Measurements from ENCODE around the gene SLC22A5.

SLC22A5 gene

GRCh38 chr5:132369474-132370180, at the start of gene SLC22A5:
Gene SLC22A5, plus strand, starts transcription at chr5:132369710. Its CDS starts 263 bp downstream, at chr5:132369973.
- no peak for DNase-seq (ENCODE audit: low spot score)

GRCh38 chr5:132319975-132320374, 49.5 kb upstream of the SLC22A5 start:
- DNase-seq (ENCODE audit: low spot score): no peak

- DNase-seq (ENCODE audit: low spot score): no peak
These were observed 48.3 kb upstream of the SLC22A5 start for GRCh38 chr5:132321109-132321721.

- DNase-seq (ENCODE audit: low spot score): no peak
These were observed 47.2 kb upstream of the SLC22A5 start for GRCh38 chr5:132322266-132322665.

- no peak for DNase-seq (ENCODE audit: low spot score)
These were observed 46.3 kb upstream of the SLC22A5 start for GRCh38 chr5:132323202-132323601.

GRCh38 chr5:132325691-132326090, 43.8 kb upstream of the SLC22A5 start:
- no peak for DNase-seq (ENCODE audit: low spot score)

- no peak for DNase-seq (ENCODE audit: low spot score)
These were observed 42.1 kb upstream of the SLC22A5 start for GRCh38 chr5:132327252-132327955.

GRCh38 chr5:132334812-132335211, 34.7 kb upstream of the SLC22A5 start:
- peak; percentile 31 for DNase-seq (ENCODE audit: low spot score)

- DNase-seq (ENCODE audit: low spot score): no peak
These were observed 34.1 kb upstream of the SLC22A5 start for GRCh38 chr5:132335402-132335801.

GRCh38 chr5:132339502-132339901, 30.0 kb upstream of the SLC22A5 start:
- no peak for DNase-seq (ENCODE audit: low spot score)

GRCh38 chr5:132342291-132343180, 27.0 kb upstream of the SLC22A5 start:
- no peak for DNase-seq (ENCODE audit: low spot score)

- DNase-seq (ENCODE audit: low spot score): no peak
These were observed 24.6 kb upstream of the SLC22A5 start for GRCh38 chr5:132344775-132345514.

- DNase-seq (ENCODE audit: low spot score): no peak
These were observed 16.0 kb upstream of the SLC22A5 start for GRCh38 chr5:132353486-132353995.

- no peak for DNase-seq (ENCODE audit: low spot score)
These were observed 14.9 kb upstream of the SLC22A5 start for GRCh38 chr5:132354381-132355139.

- DNase-seq (ENCODE audit: low spot score): no peak
These were observed 14.3 kb upstream of the SLC22A5 start for GRCh38 chr5:132355140-132355765.

- no peak for DNase-seq (ENCODE audit: low spot score)
These were observed 10.7 kb upstream of the SLC22A5 start for GRCh38 chr5:132358775-132359174.

GRCh38 chr5:132362086-132362485, 7.4 kb upstream of the SLC22A5 start:
- no peak for DNase-seq (ENCODE audit: low spot score)

GRCh38 chr5:132363431-132364112, 5.9 kb upstream of the SLC22A5 start:
- peak; percentile 64 for DNase-seq (ENCODE audit: low spot score)

GRCh38 chr5:132364319-132364718, 5.2 kb upstream of the SLC22A5 start:
- no peak for DNase-seq (ENCODE audit: low spot score)

All from kidney capillary endothelial cell (primary cell).